ENCODE measurements around the gene FICD.
"Not testable (repeated sequence)": the region's sequence is repeated elsewhere in the genome, so short reads cannot be mapped to it uniquely, and the experiment has no call there.

The FICD gene

DNA sequence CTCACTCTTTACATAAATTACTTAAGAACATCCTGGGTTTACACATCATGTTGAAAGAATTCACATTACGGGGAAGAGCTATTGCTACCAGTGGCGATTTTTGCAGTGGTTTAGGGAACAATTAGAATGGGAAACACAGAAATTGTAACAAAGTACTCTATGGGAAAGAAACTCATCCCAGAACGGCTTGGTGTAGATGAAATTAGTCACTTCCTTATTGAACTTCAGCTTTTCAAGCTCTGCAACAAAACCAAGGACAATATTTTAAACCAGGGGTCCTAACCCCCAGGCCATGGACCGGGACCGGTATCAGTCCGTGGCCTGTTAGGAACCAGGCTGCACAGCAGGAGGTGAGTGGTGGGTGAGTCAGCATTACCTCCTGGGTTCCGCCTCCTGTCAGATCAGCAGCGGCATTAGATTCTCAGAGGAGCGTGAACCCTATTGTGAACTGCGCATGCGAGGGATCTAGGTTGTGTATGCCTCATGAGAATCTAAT, 32.3 kb upstream of the FICD start:
- Histone ChIP-seq H3K27me3 (ENCODE audit: control insufficient read depth, insufficient read depth, low read length) (no peaks in the 10 kb centered on the region), H3K36me3 (ENCODE audit: control insufficient read depth, insufficient read depth, low read length) (no peaks in the 10 kb centered on the region), H3K9me3 (ENCODE audit: control insufficient read depth, insufficient read depth, low read length) (0 out of 2 replicates have a peak, but pooled peaks cover 5% of the 10 kb centered on the region), H3K4me3 (ENCODE audit: low read depth, low read length) (no peak overlapping the region), H3K9ac (ENCODE audit: low read depth, low read length) (no peak overlapping the region), H3K27ac (ENCODE audit: low read depth, low read length) (no peak overlapping the region), H3K4me1 (ENCODE audit: control insufficient read depth, insufficient read depth, low read length) (peaks cover 9% of the 10 kb centered on the region)

- no peak overlapping the region for H3K4me3 ChIP-seq (ENCODE audit: low read depth, low read length)
- peaks cover 9% of the 10 kb centered on the region for H3K4me1 ChIP-seq (ENCODE audit: control insufficient read depth, insufficient read depth, low read length)
- no peak overlapping the region for H3K9ac ChIP-seq (ENCODE audit: low read depth, low read length)
- H3K27ac ChIP-seq (ENCODE audit: low read depth, low read length): no peak overlapping the region
- no peaks in the 10 kb centered on the region for H3K27me3 ChIP-seq (ENCODE audit: control insufficient read depth, insufficient read depth, low read length)
- 0 out of 2 replicates have a peak, but pooled peaks cover 5% of the 10 kb centered on the region for H3K9me3 ChIP-seq (ENCODE audit: control insufficient read depth, insufficient read depth, low read length)
- H3K36me3 ChIP-seq (ENCODE audit: control insufficient read depth, insufficient read depth, low read length): no peaks in the 10 kb centered on the region
Observed at GRCh38 chr12:108483213-108484059, 31.6 kb upstream of the FICD start.

DNA sequence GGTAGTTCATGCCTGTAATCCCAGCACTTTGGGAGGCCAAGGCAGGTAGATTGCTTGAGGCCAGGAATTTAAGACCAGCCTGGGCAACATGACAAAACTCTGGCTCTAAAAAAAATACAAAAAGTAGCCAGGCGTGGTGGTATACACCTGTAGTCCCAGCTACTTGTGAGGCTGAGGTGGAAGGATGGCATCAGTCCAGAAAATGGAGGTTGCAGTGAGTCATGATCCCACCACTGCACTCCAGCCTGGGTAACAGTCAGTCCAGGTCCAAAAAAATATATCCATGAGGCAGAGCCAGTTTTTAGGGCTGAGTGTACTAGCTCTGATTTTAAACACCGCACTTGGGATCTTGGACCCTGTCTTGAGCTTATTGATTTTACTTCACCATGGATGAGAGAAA, 30.6 kb upstream of the FICD start:
- Histone ChIP-seq H3K4me3 (ENCODE audit: low read depth, low read length) (no peak overlapping the region), H3K4me1 (ENCODE audit: control insufficient read depth, insufficient read depth, low read length) (peaks cover 9% of the 10 kb centered on the region), H3K27me3 (ENCODE audit: control insufficient read depth, insufficient read depth, low read length) (no peaks in the 10 kb centered on the region), H3K9ac (ENCODE audit: low read depth, low read length) (no peak overlapping the region), H3K9me3 (ENCODE audit: control insufficient read depth, insufficient read depth, low read length) (0 out of 2 replicates have a peak, but pooled peaks cover 5% of the 10 kb centered on the region), H3K27ac (ENCODE audit: low read depth, low read length) (no peak overlapping the region), H3K36me3 (ENCODE audit: control insufficient read depth, insufficient read depth, low read length) (no peaks in the 10 kb centered on the region)

DNA sequence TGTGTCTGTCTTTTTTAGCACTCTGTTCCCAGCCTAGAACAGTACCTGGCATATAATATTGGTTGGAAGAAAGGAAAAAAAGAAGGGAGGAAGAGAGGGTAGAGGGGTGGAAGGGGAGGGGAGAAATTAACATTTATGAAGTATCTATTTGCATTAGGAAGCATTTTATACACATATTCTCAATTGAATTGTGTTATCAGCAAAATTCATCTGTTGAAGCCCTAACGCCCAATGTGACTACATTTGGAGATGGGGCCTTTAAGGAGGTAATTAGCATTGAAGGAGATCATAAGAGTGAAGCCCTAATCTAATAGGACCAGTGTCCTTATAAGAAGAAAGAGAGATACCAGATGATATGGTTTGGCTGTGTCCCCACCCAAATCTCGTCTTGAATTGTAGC, 30.2 kb upstream of the FICD start:
- peaks cover 9% of the 10 kb centered on the region for H3K4me1 ChIP-seq (ENCODE audit: control insufficient read depth, insufficient read depth, low read length)
- no peak overlapping the region for H3K27ac ChIP-seq (ENCODE audit: low read depth, low read length)
- 0 out of 2 replicates have a peak, but pooled peaks cover 5% of the 10 kb centered on the region for H3K9me3 ChIP-seq (ENCODE audit: control insufficient read depth, insufficient read depth, low read length)
- no peak overlapping the region for H3K9ac ChIP-seq (ENCODE audit: low read depth, low read length)
- H3K27me3 ChIP-seq (ENCODE audit: control insufficient read depth, insufficient read depth, low read length): no peaks in the 10 kb centered on the region
- H3K36me3 ChIP-seq (ENCODE audit: control insufficient read depth, insufficient read depth, low read length): no peaks in the 10 kb centered on the region
- no peak overlapping the region for H3K4me3 ChIP-seq (ENCODE audit: low read depth, low read length)

- not testable (repeated sequence) for H3K27me3 ChIP-seq (ENCODE audit: control insufficient read depth, insufficient read depth, low read length); H3K4me1 ChIP-seq (ENCODE audit: control insufficient read depth, insufficient read depth, low read length); H3K27ac ChIP-seq (ENCODE audit: low read depth, low read length); H3K9me3 ChIP-seq (ENCODE audit: control insufficient read depth, insufficient read depth, low read length); H3K4me3 ChIP-seq (ENCODE audit: low read depth, low read length); H3K36me3 ChIP-seq (ENCODE audit: control insufficient read depth, insufficient read depth, low read length); H3K9ac ChIP-seq (ENCODE audit: low read depth, low read length)
Observed at GRCh38 chr12:108485371-108485770, 29.7 kb upstream of the FICD start.

DNA sequence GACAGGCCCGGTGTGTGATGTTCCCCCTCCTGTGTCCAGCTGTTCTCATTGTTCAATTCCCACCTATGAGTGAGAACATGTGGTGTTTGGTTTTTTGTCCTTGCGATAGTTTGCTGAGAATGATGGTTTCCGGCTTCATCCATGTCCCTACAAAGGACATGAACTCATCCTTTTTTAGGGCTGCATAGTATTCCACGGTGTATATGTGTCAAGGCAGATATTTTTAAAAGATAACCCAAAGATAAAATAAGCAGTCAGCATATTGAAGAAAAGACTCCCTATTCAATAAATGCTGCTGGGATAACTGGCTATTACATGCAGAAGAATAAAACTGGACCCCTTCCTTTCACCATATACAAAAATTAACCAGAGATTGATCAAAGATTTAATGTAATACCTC, 28.0 kb upstream of the FICD start:
- not testable (repeated sequence) for H3K4me1 ChIP-seq (ENCODE audit: control insufficient read depth, insufficient read depth, low read length); H3K9ac ChIP-seq (ENCODE audit: low read depth, low read length); H3K4me3 ChIP-seq (ENCODE audit: low read depth, low read length); H3K36me3 ChIP-seq (ENCODE audit: control insufficient read depth, insufficient read depth, low read length); H3K27me3 ChIP-seq (ENCODE audit: control insufficient read depth, insufficient read depth, low read length); H3K9me3 ChIP-seq (ENCODE audit: control insufficient read depth, insufficient read depth, low read length); H3K27ac ChIP-seq (ENCODE audit: low read depth, low read length)

DNA sequence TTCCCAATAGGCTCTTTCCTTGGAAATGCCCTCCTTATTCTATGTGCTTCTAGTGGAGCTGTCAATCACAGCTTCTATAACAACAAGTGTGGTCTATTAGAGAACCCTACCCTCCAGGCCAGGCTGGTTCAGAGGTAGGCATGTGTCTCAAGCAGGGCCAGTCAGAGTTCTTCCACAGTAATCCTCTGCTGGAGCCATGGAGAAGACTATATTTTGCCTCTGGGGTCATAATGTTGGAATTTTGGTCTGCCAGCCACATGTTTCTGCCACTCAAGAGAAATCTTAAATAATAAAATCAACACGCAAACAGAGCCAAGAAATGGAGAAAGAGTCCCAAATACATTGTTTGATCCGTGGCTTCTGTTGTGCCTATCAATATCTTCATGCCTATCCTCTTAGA, 23.8 kb upstream of the FICD start:
- no peaks in the 10 kb centered on the region for H3K36me3 ChIP-seq (ENCODE audit: control insufficient read depth, insufficient read depth, low read length)
- H3K4me3 ChIP-seq (ENCODE audit: low read depth, low read length): no peak overlapping the region

GRCh38 chr12:108495054-108495453, 20.0 kb upstream of the FICD start:
- H3K4me3 ChIP-seq (ENCODE audit: low read depth, low read length): no peak overlapping the region
- no peak overlapping the region for H3K27ac ChIP-seq (ENCODE audit: low read depth, low read length)
- no peak overlapping the region for H3K9ac ChIP-seq (ENCODE audit: low read depth, low read length)
- no peaks in the 10 kb centered on the region for H3K36me3 ChIP-seq (ENCODE audit: control insufficient read depth, insufficient read depth, low read length)
- no peaks in the 10 kb centered on the region for H3K4me1 ChIP-seq (ENCODE audit: control insufficient read depth, insufficient read depth, low read length)
- H3K27me3 ChIP-seq (ENCODE audit: control insufficient read depth, insufficient read depth, low read length): no peaks in the 10 kb centered on the region
- no peaks in the 10 kb centered on the region for H3K9me3 ChIP-seq (ENCODE audit: control insufficient read depth, insufficient read depth, low read length)

More for the DNA sequence above, 23.8 kb upstream of the FICD start:
- Histone ChIP-seq H3K9me3 (ENCODE audit: control insufficient read depth, insufficient read depth, low read length) (0 out of 2 replicates have a peak, but pooled peaks cover 5% of the 10 kb centered on the region), H3K27me3 (ENCODE audit: control insufficient read depth, insufficient read depth, low read length) (no peaks in the 10 kb centered on the region), H3K27ac (ENCODE audit: low read depth, low read length) (no peak overlapping the region), H3K4me1 (ENCODE audit: control insufficient read depth, insufficient read depth, low read length) (no peaks in the 10 kb centered on the region), H3K9ac (ENCODE audit: low read depth, low read length) (no peak overlapping the region)

- Histone ChIP-seq H3K27ac (ENCODE audit: low read depth, low read length) (no peak overlapping the region), H3K4me3 (ENCODE audit: low read depth, low read length) (no peak overlapping the region), H3K4me1 (ENCODE audit: control insufficient read depth, insufficient read depth, low read length) (no peaks in the 10 kb centered on the region), H3K36me3 (ENCODE audit: control insufficient read depth, insufficient read depth, low read length) (no peaks in the 10 kb centered on the region), H3K9me3 (ENCODE audit: control insufficient read depth, insufficient read depth, low read length) (no peaks in the 10 kb centered on the region), H3K27me3 (ENCODE audit: control insufficient read depth, insufficient read depth, low read length) (no peaks in the 10 kb centered on the region), H3K9ac (ENCODE audit: low read depth, low read length) (no peak overlapping the region)
Observed at GRCh38 chr12:108495823-108496579, 19.1 kb upstream of the FICD start.

- Histone ChIP-seq H3K9ac (ENCODE audit: low read depth, low read length) (no peak overlapping the region), H3K36me3 (ENCODE audit: control insufficient read depth, insufficient read depth, low read length) (no peaks in the 10 kb centered on the region), H3K4me1 (ENCODE audit: control insufficient read depth, insufficient read depth, low read length) (no peaks in the 10 kb centered on the region), H3K27me3 (ENCODE audit: control insufficient read depth, insufficient read depth, low read length) (no peaks in the 10 kb centered on the region), H3K4me3 (ENCODE audit: low read depth, low read length) (no peak overlapping the region), H3K27ac (ENCODE audit: low read depth, low read length) (no peak overlapping the region), H3K9me3 (ENCODE audit: control insufficient read depth, insufficient read depth, low read length) (peaks cover 4% of the 10 kb centered on the region; the same call in 1 of the 2 replicates)
Observed at GRCh38 chr12:108498136-108498535, 16.9 kb upstream of the FICD start.

- Histone ChIP-seq H3K4me3 (ENCODE audit: low read depth, low read length) (no peak overlapping the region), H3K27me3 (ENCODE audit: control insufficient read depth, insufficient read depth, low read length) (no peaks in the 10 kb centered on the region), H3K9ac (ENCODE audit: low read depth, low read length) (no peak overlapping the region), H3K36me3 (ENCODE audit: control insufficient read depth, insufficient read depth, low read length) (no peaks in the 10 kb centered on the region), H3K9me3 (ENCODE audit: control insufficient read depth, insufficient read depth, low read length) (peaks cover 9% of the 10 kb centered on the region; the same call in 1 of the 2 replicates), H3K4me1 (ENCODE audit: control insufficient read depth, insufficient read depth, low read length) (no peaks in the 10 kb centered on the region), H3K27ac (ENCODE audit: low read depth, low read length) (no peak overlapping the region)
Observed at GRCh38 chr12:108502922-108503321, 12.2 kb upstream of the FICD start.
